ENCODE data around the gene HOXA10. TPM values are rescaled to one million over a fixed set of nuclear protein-coding genes. Genes with fewer than 3 reads are reported as not detected.

Gene HOXA10
- total and polyA plus RNA-seq, 7 donors, result 0.81 to 77.5 (median 25.6) TPM; not detected in 1

DNA sequence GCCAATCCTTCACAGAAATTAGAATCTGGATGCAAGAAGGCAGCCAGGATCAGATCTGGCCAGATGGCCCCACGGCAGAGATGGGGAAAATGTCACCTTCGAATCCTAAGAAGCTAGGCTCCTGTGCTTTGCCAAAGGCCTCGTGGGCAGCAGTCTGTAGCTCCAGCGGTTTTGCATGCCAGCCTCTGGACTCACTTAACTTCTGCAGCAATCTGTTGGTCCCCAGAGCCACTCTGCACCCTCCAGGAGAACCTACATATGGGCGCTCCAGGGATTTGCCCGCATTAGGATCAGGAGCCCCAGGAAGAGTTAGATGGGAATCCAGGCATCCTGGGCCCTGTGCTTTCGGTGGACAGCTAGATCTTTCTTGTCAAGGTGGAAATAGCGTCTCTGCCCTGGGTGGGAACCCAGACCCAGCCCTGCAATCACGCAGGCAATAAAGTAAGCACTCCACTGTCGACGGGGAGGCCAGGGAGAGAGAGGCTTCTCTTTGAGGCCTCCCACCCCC, 35.9 kb upstream of the HOXA10 start:
- H3K4me1 ChIP-seq, result peaks cover 10% of the 10 kb centered on the region
- no peak overlapping the region for H3K27ac ChIP-seq
- no peak for TF ChIP-seq CTCF (IDR thresholded peaks at IDR 0.05)
- WGBS, 3 donors, result 60 to 70% (median 61%) methylated on average over 11 of the region's 11 CpGs
- H3K4me3 ChIP-seq, result no peak overlapping the region
- no peaks in the 10 kb centered on the region for H3K9me3 ChIP-seq
- DNase-seq (no peak), ATAC-seq (no peak)
- intact Hi-C loops (cut with DNase I), result loop anchor here in 1 of 2 donors (5.0 kb wide), 1 partner anchor 367 kb away; no protein-coding TSS in a partner anchor
- H3K27me3 ChIP-seq (ENCODE audit: insufficient read depth in 3 of 3, low read length in 2 of 3), result peaks cover 0 to 79% (median 30%) of the 10 kb centered on the region in 3 donors
- H3K36me3 ChIP-seq (ENCODE audit: insufficient read depth in 1 of 2, low read depth in 1 of 2), result no peaks in the 10 kb centered on the region

GRCh38 chr7:27208998-27209397, 34.9 kb upstream of the HOXA10 start:
- DNase-seq (no peak), ATAC-seq (no peak)
- H3K4me1 ChIP-seq, result peaks cover 14% of the 10 kb centered on the region
- H3K4me3 ChIP-seq, result no peak overlapping the region
- no peak overlapping the region for H3K27ac ChIP-seq
- no peaks in the 10 kb centered on the region for H3K9me3 ChIP-seq
- no peaks in the 10 kb centered on the region for H3K36me3 ChIP-seq (ENCODE audit: insufficient read depth in 1 of 2, low read depth in 1 of 2)
- WGBS, 3 donors, result 92 to 97% (median 93%) methylated on average over 4 of the region's 4 CpGs
- TF ChIP-seq CTCF (IDR thresholded peaks at IDR 0.05), result no peak
- intact Hi-C loops (cut with DNase I), result no loop called here
- peaks cover 0 to 82% (median 39%) of the 10 kb centered on the region in 3 donors for H3K27me3 ChIP-seq (ENCODE audit: insufficient read depth in 3 of 3, low read length in 2 of 3)

GRCh38 chr7:27207348-27207985, 33.3 kb upstream of the HOXA10 start:
- Histone ChIP-seq H3K4me3 (no peak overlapping the region), H3K4me1 (peaks cover 14% of the 10 kb centered on the region), H3K27ac (no peak overlapping the region), H3K9me3 (no peaks in the 10 kb centered on the region), H3K27me3 (ENCODE audit: insufficient read depth in 3 of 3, low read length in 2 of 3) (peaks cover 0 to 84% (median 40%) of the 10 kb centered on the region in 3 donors), H3K36me3 (ENCODE audit: insufficient read depth in 1 of 2, low read depth in 1 of 2) (no peaks in the 10 kb centered on the region)
- 70 to 76% (median 73%) methylated on average over 7 of the region's 7 CpGs for WGBS, 3 donors
- intact Hi-C loops (cut with DNase I), result no loop called here
- DNase-seq, result no peak
- TF ChIP-seq CTCF (IDR thresholded peaks at IDR 0.05), result no peak
- no peak for ATAC-seq

DNA sequence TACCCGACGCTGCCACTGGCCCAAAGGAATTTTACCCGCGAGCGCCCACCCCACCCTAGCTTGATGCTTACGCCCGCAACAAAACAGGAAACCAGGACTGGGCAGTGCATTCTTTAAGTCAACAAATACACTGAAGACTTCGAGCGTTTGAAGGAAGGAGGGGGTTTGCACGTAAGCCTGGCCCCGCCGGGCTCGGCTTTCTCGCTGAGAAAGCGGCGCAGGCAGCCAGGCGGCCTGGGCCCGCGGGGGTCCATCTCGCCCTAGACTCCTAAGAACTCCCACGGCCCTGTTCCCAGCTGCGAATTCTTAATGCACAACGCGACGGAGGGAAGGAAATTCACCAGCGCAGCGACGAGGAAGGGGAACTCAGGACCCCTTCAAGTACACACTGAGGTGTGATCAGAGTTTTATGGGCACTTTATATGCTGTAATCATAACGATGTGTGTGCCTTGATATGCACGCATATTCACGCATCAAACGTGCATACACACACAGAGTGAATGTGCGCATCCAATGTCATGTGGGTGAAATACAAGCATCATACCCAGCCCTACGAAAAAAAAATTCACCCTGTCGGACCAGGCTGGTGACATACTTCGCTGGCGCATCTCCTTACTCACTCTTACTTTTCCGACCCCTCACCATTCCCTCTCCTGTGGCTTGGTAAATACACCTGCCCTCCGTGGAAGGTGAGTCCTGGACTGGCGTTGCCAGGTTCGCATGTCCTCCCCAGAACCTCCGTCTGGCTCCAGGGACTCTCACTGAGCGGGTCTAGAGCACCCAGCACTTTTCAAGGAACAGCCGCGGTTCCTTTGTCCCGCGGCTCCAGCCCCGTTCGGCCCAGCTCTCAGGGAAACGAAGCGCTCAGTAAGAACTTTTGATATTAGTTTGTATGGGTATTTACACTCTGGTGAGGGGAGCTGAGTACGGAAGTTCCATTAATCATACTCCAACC, 31.5 kb upstream of the HOXA10 start:
- intact Hi-C loops (cut with DNase I), result no loop called here
- peaks cover 0 to 84% (median 48%) of the 10 kb centered on the region in 3 donors for H3K27me3 ChIP-seq (ENCODE audit: insufficient read depth in 3 of 3, low read length in 2 of 3)
- peak in 1 of 4 donors; percentile 8 for ATAC-seq
- TF ChIP-seq CTCF (IDR thresholded peaks at IDR 0.05), result no peak
- no peak overlapping the region for H3K27ac ChIP-seq
- WGBS, 3 donors, result 13 to 21% (median 19%) methylated on average over 52 of the region's 52 CpGs
- H3K9me3 ChIP-seq, result no peaks in the 10 kb centered on the region
- H3K4me1 ChIP-seq, result peaks cover 11% of the 10 kb centered on the region
- DNase-seq, result no peak
- peak overlapping the region; percentile 50 for H3K4me3 ChIP-seq
- H3K36me3 ChIP-seq (ENCODE audit: insufficient read depth in 1 of 2, low read depth in 1 of 2), result no peaks in the 10 kb centered on the region
